ENCODE data around the gene TTC28. TPM values are rescaled to one million over a fixed set of nuclear protein-coding genes. Genes with fewer than 3 reads are reported as not detected.
"Not testable (repeated sequence)": the region's sequence is repeated elsewhere in the genome, so short reads cannot be mapped to it uniquely, and the experiment has no call there.

Gene TTC28
- 27.8 TPM for polyA plus RNA-seq (2013, experiment 1 of 4)
- 28.6 TPM for polyA plus RNA-seq (2013, experiment 2 of 4)
- 20.2 TPM for polyA plus RNA-seq (2013, experiment 3 of 4)
- polyA plus RNA-seq (2013, experiment 4 of 4) = 27.4 TPM

GRCh38 chr22:28679611-28680287 is at the start of gene TTC28:
Gene TTC28 (minus strand): TSS chr22:28679840. CDS start chr22:28679723, 117 bp downstream.
- H3K27ac ChIP-seq (ENCODE audit: insufficient read depth, low read depth, low read length, poor library complexity, severe bottlenecking); H3K9me3 ChIP-seq (ENCODE audit: control insufficient read depth, low read length); H3K4me1 ChIP-seq (ENCODE audit: control insufficient read depth, insufficient read depth, low read length); H3K27me3 ChIP-seq (ENCODE audit: control insufficient read depth, insufficient read depth, low read length, poor library complexity, severe bottlenecking); H3K36me3 ChIP-seq (ENCODE audit: control insufficient read depth, insufficient read depth, low read length): not testable (repeated sequence)
- H3K4me3 ChIP-seq (ENCODE audit: insufficient read depth, low read depth, low read length) = peak within 1 kb of the TSS; percentile 84
- 1 to 2% methylated on average over 101 of the region's 101 CpGs for WGBS, 2 experiments

- Histone ChIP-seq H3K4me1 (ENCODE audit: control insufficient read depth, insufficient read depth, low read length) (no peaks in the 10 kb centered on the region), H3K27ac (ENCODE audit: insufficient read depth, low read depth, low read length, poor library complexity, severe bottlenecking) (no peak overlapping the region), H3K27me3 (ENCODE audit: control insufficient read depth, insufficient read depth, low read length, poor library complexity, severe bottlenecking) (no peaks in the 10 kb centered on the region), H3K36me3 (ENCODE audit: control insufficient read depth, insufficient read depth, low read length) (peaks cover 16% of the 10 kb centered on the region), H3K9me3 (ENCODE audit: control insufficient read depth, low read length) (no peaks in the 10 kb centered on the region), H3K4me3 (ENCODE audit: insufficient read depth, low read depth, low read length) (no peak overlapping the region)
- 91 to 92% methylated on average over 10 of the region's 10 CpGs for WGBS, 2 experiments
Observed at GRCh38 chr22:28728621-28729313, 49.1 kb upstream of the TTC28 start.

GRCh38 chr22:28728002-28728401 is 48.4 kb upstream of the TTC28 start:
- 81 to 100% methylated on average over 1 of the region's 1 CpG for WGBS, 2 experiments

GRCh38 chr22:28718044-28718443 is 38.4 kb upstream of the TTC28 start:
- Histone ChIP-seq H3K27ac (ENCODE audit: insufficient read depth, low read depth, low read length, poor library complexity, severe bottlenecking) (no peak overlapping the region), H3K4me3 (ENCODE audit: insufficient read depth, low read depth, low read length) (no peak overlapping the region), H3K4me1 (ENCODE audit: control insufficient read depth, insufficient read depth, low read length) (no peaks in the 10 kb centered on the region), H3K27me3 (ENCODE audit: control insufficient read depth, insufficient read depth, low read length, poor library complexity, severe bottlenecking) (no peaks in the 10 kb centered on the region), H3K36me3 (ENCODE audit: control insufficient read depth, insufficient read depth, low read length) (peaks cover 5% of the 10 kb centered on the region), H3K9me3 (ENCODE audit: control insufficient read depth, low read length) (no peaks in the 10 kb centered on the region)
- 74 to 94% methylated on average over 3 of the region's 3 CpGs for WGBS, 2 experiments

More at GRCh38 chr22:28728002-28728401, 48.4 kb upstream of the TTC28 start:
- H3K36me3 ChIP-seq (ENCODE audit: control insufficient read depth, insufficient read depth, low read length) = peaks cover 13% of the 10 kb centered on the region
- H3K4me3 ChIP-seq (ENCODE audit: insufficient read depth, low read depth, low read length) = no peak overlapping the region
- no peaks in the 10 kb centered on the region for H3K4me1 ChIP-seq (ENCODE audit: control insufficient read depth, insufficient read depth, low read length)
- H3K9me3 ChIP-seq (ENCODE audit: control insufficient read depth, low read length) = no peaks in the 10 kb centered on the region
- H3K27me3 ChIP-seq (ENCODE audit: control insufficient read depth, insufficient read depth, low read length, poor library complexity, severe bottlenecking) = no peaks in the 10 kb centered on the region
- H3K27ac ChIP-seq (ENCODE audit: insufficient read depth, low read depth, low read length, poor library complexity, severe bottlenecking) = no peak overlapping the region

- WGBS, 2 experiments = 96 to 99% methylated on average over 3 of the region's 3 CpGs
- Histone ChIP-seq H3K27ac (ENCODE audit: insufficient read depth, low read depth, low read length, poor library complexity, severe bottlenecking) (no peak overlapping the region), H3K4me3 (ENCODE audit: insufficient read depth, low read depth, low read length) (no peak overlapping the region), H3K9me3 (ENCODE audit: control insufficient read depth, low read length) (no peaks in the 10 kb centered on the region), H3K36me3 (ENCODE audit: control insufficient read depth, insufficient read depth, low read length) (peaks cover 5% of the 10 kb centered on the region), H3K4me1 (ENCODE audit: control insufficient read depth, insufficient read depth, low read length) (no peaks in the 10 kb centered on the region), H3K27me3 (ENCODE audit: control insufficient read depth, insufficient read depth, low read length, poor library complexity, severe bottlenecking) (no peaks in the 10 kb centered on the region)
Observed at GRCh38 chr22:28716686-28717085, 37.0 kb upstream of the TTC28 start.

GRCh38 chr22:28715611-28716010 is 36.0 kb upstream of the TTC28 start:
- Histone ChIP-seq H3K4me1 (ENCODE audit: control insufficient read depth, insufficient read depth, low read length) (no peaks in the 10 kb centered on the region), H3K9me3 (ENCODE audit: control insufficient read depth, low read length) (no peaks in the 10 kb centered on the region), H3K27me3 (ENCODE audit: control insufficient read depth, insufficient read depth, low read length, poor library complexity, severe bottlenecking) (no peaks in the 10 kb centered on the region), H3K4me3 (ENCODE audit: insufficient read depth, low read depth, low read length) (no peak overlapping the region), H3K27ac (ENCODE audit: insufficient read depth, low read depth, low read length, poor library complexity, severe bottlenecking) (no peak overlapping the region), H3K36me3 (ENCODE audit: control insufficient read depth, insufficient read depth, low read length) (peaks cover 3% of the 10 kb centered on the region)
- 91 to 94% methylated on average over 7 of the region's 7 CpGs for WGBS, 2 experiments

GRCh38 chr22:28714043-28714628 is 34.5 kb upstream of the TTC28 start:
- 92 to 100% methylated on average over 2 of the region's 2 CpGs for WGBS, 2 experiments
- Histone ChIP-seq H3K4me1 (ENCODE audit: control insufficient read depth, insufficient read depth, low read length) (no peaks in the 10 kb centered on the region), H3K9me3 (ENCODE audit: control insufficient read depth, low read length) (no peaks in the 10 kb centered on the region), H3K36me3 (ENCODE audit: control insufficient read depth, insufficient read depth, low read length) (peaks cover 3% of the 10 kb centered on the region), H3K27me3 (ENCODE audit: control insufficient read depth, insufficient read depth, low read length, poor library complexity, severe bottlenecking) (no peaks in the 10 kb centered on the region), H3K27ac (ENCODE audit: insufficient read depth, low read depth, low read length, poor library complexity, severe bottlenecking) (no peak overlapping the region), H3K4me3 (ENCODE audit: insufficient read depth, low read depth, low read length) (no peak overlapping the region)

- H3K9me3 ChIP-seq (ENCODE audit: control insufficient read depth, low read length) = no peaks in the 10 kb centered on the region
- H3K27me3 ChIP-seq (ENCODE audit: control insufficient read depth, insufficient read depth, low read length, poor library complexity, severe bottlenecking) = no peaks in the 10 kb centered on the region
- 93 to 94% methylated on average over 5 to 6 of the region's 6 CpGs for WGBS, 2 experiments
- no peaks in the 10 kb centered on the region for H3K4me1 ChIP-seq (ENCODE audit: control insufficient read depth, insufficient read depth, low read length)
- no peak overlapping the region for H3K27ac ChIP-seq (ENCODE audit: insufficient read depth, low read depth, low read length, poor library complexity, severe bottlenecking)
- H3K36me3 ChIP-seq (ENCODE audit: control insufficient read depth, insufficient read depth, low read length) = peaks cover 8% of the 10 kb centered on the region
- no peak overlapping the region for H3K4me3 ChIP-seq (ENCODE audit: insufficient read depth, low read depth, low read length)
Observed at GRCh38 chr22:28711820-28712777, 32.5 kb upstream of the TTC28 start.

GRCh38 chr22:28711341-28711740 is 31.7 kb upstream of the TTC28 start:
- 100% methylated on average over 1 of the region's 2 CpGs; no CpG with 5 or more reads in 1 of the 2 experiments for WGBS, 2 experiments

More at GRCh38 chr22:28711341-28711740, 31.7 kb upstream of the TTC28 start:
- Histone ChIP-seq H3K4me3 (ENCODE audit: insufficient read depth, low read depth, low read length) (no peak overlapping the region), H3K27me3 (ENCODE audit: control insufficient read depth, insufficient read depth, low read length, poor library complexity, severe bottlenecking) (no peaks in the 10 kb centered on the region), H3K4me1 (ENCODE audit: control insufficient read depth, insufficient read depth, low read length) (no peaks in the 10 kb centered on the region), H3K9me3 (ENCODE audit: control insufficient read depth, low read length) (no peaks in the 10 kb centered on the region), H3K36me3 (ENCODE audit: control insufficient read depth, insufficient read depth, low read length) (peaks cover 8% of the 10 kb centered on the region), H3K27ac (ENCODE audit: insufficient read depth, low read depth, low read length, poor library complexity, severe bottlenecking) (no peak overlapping the region)

All from ectodermal cell (in vitro differentiated cells).